Mammary epithelial cell (primary cell): ENCODE results near the gene TDRD10.

Source experiments
- EZH2 ChIP-seq: IDR thresholded peaks from 2 replicates; pipeline ENCODE4 v1.6.1; 2012; ENCODE audit warnings: low read length, inconsistent platforms, borderline replicate concordance
- TF ChIP-seq, protein P1 (sequence below), 2 donors: IDR thresholded peaks in 1 of 2; conservative IDR thresholded peaks in 1 of 2; 2 replicates each; pipeline ENCODE4 v1.5.1; 2011 to 2012; ENCODE audit warnings: inconsistent platforms in 2 of 2, low read length in 2 of 2, mild to moderate bottlenecking in 2 of 2, control low read depth in 1 of 2, low read depth in 1 of 2; ENCODE audit not compliant: insufficient read depth in 1 of 2; ENCODE audit errors: extremely low read depth in 1 of 2

DNA sequence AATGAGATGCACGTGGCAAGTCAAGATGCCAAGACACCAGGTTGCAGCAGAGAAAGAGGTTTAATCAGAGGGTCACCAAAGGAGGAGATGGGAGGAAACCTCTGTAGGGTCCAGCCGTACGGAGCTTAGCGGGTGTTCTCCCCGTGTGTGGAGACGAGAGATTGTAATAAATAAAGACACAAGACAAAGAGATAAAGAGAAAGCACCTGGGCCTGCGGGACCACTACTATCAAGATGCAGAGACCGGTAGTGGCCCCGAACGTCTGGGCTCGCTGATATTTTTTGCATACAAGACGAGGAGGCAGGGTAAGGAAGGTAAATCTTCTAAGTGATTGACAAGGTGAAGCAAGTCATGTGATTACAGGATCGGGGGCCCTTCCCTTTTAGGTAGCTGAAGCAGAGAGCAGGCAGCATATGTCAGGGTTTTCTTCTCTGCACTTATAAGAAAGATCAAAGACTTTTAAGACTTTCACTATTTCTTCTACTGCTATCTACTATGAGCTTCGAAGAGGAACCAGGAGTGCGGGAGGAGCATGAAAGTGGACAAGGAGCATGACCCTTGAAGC is 41.2 kb upstream of the TDRD10 start:
- TF ChIP-seq, protein P1, sequence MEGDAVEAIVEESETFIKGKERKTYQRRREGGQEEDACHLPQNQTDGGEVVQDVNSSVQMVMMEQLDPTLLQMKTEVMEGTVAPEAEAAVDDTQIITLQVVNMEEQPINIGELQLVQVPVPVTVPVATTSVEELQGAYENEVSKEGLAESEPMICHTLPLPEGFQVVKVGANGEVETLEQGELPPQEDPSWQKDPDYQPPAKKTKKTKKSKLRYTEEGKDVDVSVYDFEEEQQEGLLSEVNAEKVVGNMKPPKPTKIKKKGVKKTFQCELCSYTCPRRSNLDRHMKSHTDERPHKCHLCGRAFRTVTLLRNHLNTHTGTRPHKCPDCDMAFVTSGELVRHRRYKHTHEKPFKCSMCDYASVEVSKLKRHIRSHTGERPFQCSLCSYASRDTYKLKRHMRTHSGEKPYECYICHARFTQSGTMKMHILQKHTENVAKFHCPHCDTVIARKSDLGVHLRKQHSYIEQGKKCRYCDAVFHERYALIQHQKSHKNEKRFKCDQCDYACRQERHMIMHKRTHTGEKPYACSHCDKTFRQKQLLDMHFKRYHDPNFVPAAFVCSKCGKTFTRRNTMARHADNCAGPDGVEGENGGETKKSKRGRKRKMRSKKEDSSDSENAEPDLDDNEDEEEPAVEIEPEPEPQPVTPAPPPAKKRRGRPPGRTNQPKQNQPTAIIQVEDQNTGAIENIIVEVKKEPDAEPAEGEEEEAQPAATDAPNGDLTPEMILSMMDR (conservative IDR thresholded peaks at IDR 0.05 in 1 of 2, IDR thresholded peaks at IDR 0.05 in 1 of 2; ENCODE audit: extremely low read depth in 1 of 2, insufficient read depth in 1 of 2, low read depth in 1 of 2, low read length in 2 of 2), result no peak
- no peak for TF ChIP-seq EZH2
